Measurements from ENCODE around the gene MYO9A.

MYO9A gene

GRCh38 chr15:72147418-72147817 lies 29.5 kb upstream of the MYO9A start:
- TF ChIP-seq YY1 (IDR thresholded peaks at IDR 0.05; ENCODE audit: insufficient read depth, insufficient read length), result no peak
- no peak for TF ChIP-seq SUZ12 (IDR thresholded peaks at IDR 0.05; ENCODE audit: extremely low read depth, insufficient read depth, insufficient read length)
- Histone ChIP-seq H3K9ac (ENCODE audit: insufficient read length, low read depth) (no peak overlapping the region), H3K27me3 (ENCODE audit: insufficient read depth, insufficient read length) (no peaks in the 10 kb centered on the region), H3K36me3 (ENCODE audit: insufficient read depth, insufficient read length, low read length) (no peaks in the 10 kb centered on the region), H3K9me3 (ENCODE audit: insufficient read depth, low read length) (no peaks in the 10 kb centered on the region), H3K4me3 (ENCODE audit: insufficient read length, low read depth) (no peak overlapping the region), H3K4me1 (ENCODE audit: insufficient read depth, insufficient read length) (no peaks in the 10 kb centered on the region)
- DNase-seq (ENCODE audit: low read depth, low spot score), result no peak

- H3K36me3 ChIP-seq (ENCODE audit: insufficient read depth, insufficient read length, low read length), result no peaks in the 10 kb centered on the region
- no peak overlapping the region for H3K9ac ChIP-seq (ENCODE audit: insufficient read length, low read depth)
- H3K9me3 ChIP-seq (ENCODE audit: insufficient read depth, low read length), result no peaks in the 10 kb centered on the region
- H3K27me3 ChIP-seq (ENCODE audit: insufficient read depth, insufficient read length), result no peaks in the 10 kb centered on the region
- TF ChIP-seq YY1 (IDR thresholded peaks at IDR 0.05; ENCODE audit: insufficient read depth, insufficient read length), result no peak
- no peak for TF ChIP-seq SUZ12 (IDR thresholded peaks at IDR 0.05; ENCODE audit: extremely low read depth, insufficient read depth, insufficient read length)
- TF ChIP-seq ZNF274 (IDR thresholded peaks at IDR 0.05; ENCODE audit: low read depth, low read length), result no peak
- no peak for DNase-seq (ENCODE audit: low read depth, low spot score)
- H3K4me3 ChIP-seq (ENCODE audit: insufficient read length, low read depth), result no peak overlapping the region
- no peaks in the 10 kb centered on the region for H3K4me1 ChIP-seq (ENCODE audit: insufficient read depth, insufficient read length)
Observed at GRCh38 chr15:72146934-72147333, 29.0 kb upstream of the MYO9A start.

- TF ChIP-seq SUZ12 (IDR thresholded peaks at IDR 0.05; ENCODE audit: extremely low read depth, insufficient read depth, insufficient read length) (no peak), ZNF274 (IDR thresholded peaks at IDR 0.05; ENCODE audit: low read depth, low read length) (no peak), YY1 (IDR thresholded peaks at IDR 0.05; ENCODE audit: insufficient read depth, insufficient read length) (no peak)
- H3K9ac ChIP-seq (ENCODE audit: insufficient read length, low read depth), result no peak overlapping the region
- H3K36me3 ChIP-seq (ENCODE audit: insufficient read depth, insufficient read length, low read length), result no peaks in the 10 kb centered on the region
- H3K27me3 ChIP-seq (ENCODE audit: insufficient read depth, insufficient read length), result no peaks in the 10 kb centered on the region
- no peaks in the 10 kb centered on the region for H3K4me1 ChIP-seq (ENCODE audit: insufficient read depth, insufficient read length)
- no peaks in the 10 kb centered on the region for H3K9me3 ChIP-seq (ENCODE audit: insufficient read depth, low read length)
- H3K4me3 ChIP-seq (ENCODE audit: insufficient read length, low read depth), result no peak overlapping the region
- DNase-seq (ENCODE audit: low read depth, low spot score), result no peak
Observed at GRCh38 chr15:72146221-72146620, 28.3 kb upstream of the MYO9A start.

GRCh38 chr15:72141171-72142084 lies 23.5 kb upstream of the MYO9A start:
- no peaks in the 10 kb centered on the region for H3K4me1 ChIP-seq (ENCODE audit: insufficient read depth, insufficient read length)
- no peaks in the 10 kb centered on the region for H3K27me3 ChIP-seq (ENCODE audit: insufficient read depth, insufficient read length)
- H3K9me3 ChIP-seq (ENCODE audit: insufficient read depth, low read length), result no peaks in the 10 kb centered on the region
- no peak for DNase-seq (ENCODE audit: low read depth, low spot score)
- H3K9ac ChIP-seq (ENCODE audit: insufficient read length, low read depth), result no peak overlapping the region
- H3K4me3 ChIP-seq (ENCODE audit: insufficient read length, low read depth), result no peak overlapping the region
- TF ChIP-seq SUZ12 (IDR thresholded peaks at IDR 0.05; ENCODE audit: extremely low read depth, insufficient read depth, insufficient read length), result no peak
- TF ChIP-seq ZNF274 (IDR thresholded peaks at IDR 0.05; ENCODE audit: low read depth, low read length), result no peak
- no peak for TF ChIP-seq YY1 (IDR thresholded peaks at IDR 0.05; ENCODE audit: insufficient read depth, insufficient read length)
- no peaks in the 10 kb centered on the region for H3K36me3 ChIP-seq (ENCODE audit: insufficient read depth, insufficient read length, low read length)

- Histone ChIP-seq H3K4me3 (ENCODE audit: insufficient read length, low read depth) (no peak overlapping the region), H3K36me3 (ENCODE audit: insufficient read depth, insufficient read length, low read length) (no peaks in the 10 kb centered on the region), H3K9ac (ENCODE audit: insufficient read length, low read depth) (no peak overlapping the region), H3K4me1 (ENCODE audit: insufficient read depth, insufficient read length) (no peaks in the 10 kb centered on the region), H3K27me3 (ENCODE audit: insufficient read depth, insufficient read length) (no peaks in the 10 kb centered on the region), H3K9me3 (ENCODE audit: insufficient read depth, low read length) (no peaks in the 10 kb centered on the region)
- no peak for DNase-seq (ENCODE audit: low read depth, low spot score)
- no peak for TF ChIP-seq ZNF274 (IDR thresholded peaks at IDR 0.05; ENCODE audit: low read depth, low read length)
- TF ChIP-seq YY1 (IDR thresholded peaks at IDR 0.05; ENCODE audit: insufficient read depth, insufficient read length), result no peak
- no peak for TF ChIP-seq SUZ12 (IDR thresholded peaks at IDR 0.05; ENCODE audit: extremely low read depth, insufficient read depth, insufficient read length)
Observed at GRCh38 chr15:72140088-72140487, 22.1 kb upstream of the MYO9A start.

- Histone ChIP-seq H3K4me1 (ENCODE audit: insufficient read depth, insufficient read length) (no peaks in the 10 kb centered on the region), H3K4me3 (ENCODE audit: insufficient read length, low read depth) (no peak overlapping the region), H3K27me3 (ENCODE audit: insufficient read depth, insufficient read length) (no peaks in the 10 kb centered on the region), H3K9me3 (ENCODE audit: insufficient read depth, low read length) (no peaks in the 10 kb centered on the region), H3K9ac (ENCODE audit: insufficient read length, low read depth) (no peak overlapping the region), H3K36me3 (ENCODE audit: insufficient read depth, insufficient read length, low read length) (no peaks in the 10 kb centered on the region)
- no peak for DNase-seq (ENCODE audit: low read depth, low spot score)
- TF ChIP-seq ZNF274 (IDR thresholded peaks at IDR 0.05; ENCODE audit: low read depth, low read length), result no peak
- no peak for TF ChIP-seq SUZ12 (IDR thresholded peaks at IDR 0.05; ENCODE audit: extremely low read depth, insufficient read depth, insufficient read length)
- no peak for TF ChIP-seq YY1 (IDR thresholded peaks at IDR 0.05; ENCODE audit: insufficient read depth, insufficient read length)
Observed at GRCh38 chr15:72139667-72140066, 21.7 kb upstream of the MYO9A start.

- Histone ChIP-seq H3K4me1 (ENCODE audit: insufficient read depth, insufficient read length) (no peaks in the 10 kb centered on the region), H3K4me3 (ENCODE audit: insufficient read length, low read depth) (no peak overlapping the region), H3K9me3 (ENCODE audit: insufficient read depth, low read length) (no peaks in the 10 kb centered on the region), H3K9ac (ENCODE audit: insufficient read length, low read depth) (no peak overlapping the region), H3K27me3 (ENCODE audit: insufficient read depth, insufficient read length) (no peaks in the 10 kb centered on the region), H3K36me3 (ENCODE audit: insufficient read depth, insufficient read length, low read length) (no peaks in the 10 kb centered on the region)
- TF ChIP-seq ZNF274 (IDR thresholded peaks at IDR 0.05; ENCODE audit: low read depth, low read length), result no peak
- no peak for TF ChIP-seq SUZ12 (IDR thresholded peaks at IDR 0.05; ENCODE audit: extremely low read depth, insufficient read depth, insufficient read length)
- no peak for TF ChIP-seq YY1 (IDR thresholded peaks at IDR 0.05; ENCODE audit: insufficient read depth, insufficient read length)
- no peak for DNase-seq (ENCODE audit: low read depth, low spot score)
Observed at GRCh38 chr15:72136170-72137051, 18.5 kb upstream of the MYO9A start.

All from NT2/D1 (cell line).